HEK293 (cell line): ENCODE measurements around the gene ATE1.
A peak's percentile ranks its signal among the peaks of the same experiment; 100 is the strongest.

ENCODE experiments used
- CTCF ChIA-PET: fragments of 350-600 bp; formaldehyde crosslinking; extraction: SDS; loops from one replicate; lab custom pipeline; 2021; ENCODE audit warnings: antibody characterized with exemption; lab: Yijun Ruan, JAX
- POLR2A ChIA-PET: fragments of 300-600 bp; formaldehyde crosslinking; extraction: SDS; loops from one replicate; lab custom pipeline; 2020; ENCODE audit warnings: antibody characterized with exemption, inconsistent platforms; lab: Yijun Ruan, JAX
- H3K27ac ChIP-seq: fragments of 200-500 bp; sonication (Bioruptor generic); 2 replicates; pipeline ENCODE4 v1.5.1; 2014; ENCODE audit warnings: low read depth, low read length, control low read depth, inconsistent platforms; ENCODE audit errors: extremely low read depth
- H3K36me3 ChIP-seq, 2 experiments: fragments of 200-500 bp in 1 of 2; sonication (Bioruptor generic) in 1 of 2; 1 replicate in 1 of 2; 2 replicates in 1 of 2; pipeline ENCODE4 v1.5.1; 2014 to 2017; ENCODE audit warnings: inconsistent platforms in 2 of 2, low read length in 2 of 2; ENCODE audit not compliant: control insufficient read depth in 2 of 2, insufficient read depth in 1 of 2
- H3K4me1 ChIP-seq: fragments of 200-500 bp; sonication (Bioruptor generic); 2 replicates; pipeline ENCODE4 v1.5.1; 2014; ENCODE audit warnings: mild to moderate bottlenecking, low read length, inconsistent platforms; ENCODE audit not compliant: control insufficient read depth, insufficient read depth
- H3K4me3 ChIP-seq: 2 replicates; pipeline ENCODE4 v1.5.1; 2011; ENCODE audit warnings: low read depth, mild to moderate bottlenecking, control low read depth, low read length, moderate library complexity
- H3K9me3 ChIP-seq: fragments of 200-500 bp; sonication (Bioruptor generic); 2 replicates; pipeline ENCODE4 v1.5.1; 2014; ENCODE audit warnings: low read depth, low read length, inconsistent platforms; ENCODE audit not compliant: control insufficient read depth, insufficient read depth
- GLIS2 ChIP-seq: fragments of 450-650 bp; formaldehyde crosslinking; IDR thresholded peaks from 2 replicates; pipeline ENCODE4 v1.5.1; 2016; ENCODE audit warnings: missing biosample characterization, missing genetic modification characterization
- MYNN ChIP-seq: fragments of 450-650 bp; formaldehyde crosslinking; IDR thresholded peaks from 2 replicates; pipeline ENCODE4 v1.5.1; 2016; ENCODE audit warnings: missing biosample characterization, missing genetic modification characterization, borderline replicate concordance
- PRDM1 ChIP-seq: fragments of 450-650 bp; formaldehyde crosslinking; IDR thresholded peaks from 2 replicates; pipeline ENCODE4; 2016; ENCODE audit warnings: missing biosample characterization, missing genetic modification characterization
- RBAK ChIP-seq: fragments of 450-650 bp; formaldehyde crosslinking; IDR thresholded peaks from 2 replicates; pipeline ENCODE4 v1.5.1; 2016; ENCODE audit warnings: missing biosample characterization, missing genetic modification characterization
- ZNF10 ChIP-seq: fragments of 450-650 bp; formaldehyde crosslinking; IDR thresholded peaks from 2 replicates; pipeline ENCODE4 v1.5.1; 2017; ENCODE audit warnings: missing biosample characterization, missing genetic modification characterization
- ZNF18 ChIP-seq: fragments of 450-650 bp; formaldehyde crosslinking; IDR thresholded peaks from 2 replicates; pipeline ENCODE4 v1.5.1; 2016; ENCODE audit warnings: missing biosample characterization, missing genetic modification characterization
- ZNF239 ChIP-seq: fragments of 450-650 bp; formaldehyde crosslinking; IDR thresholded peaks from 2 replicates; pipeline ENCODE4 v1.5.1; 2016; ENCODE audit warnings: missing biosample characterization, missing genetic modification characterization
- ZNF280C ChIP-seq: fragments of 450-650 bp; formaldehyde crosslinking; IDR thresholded peaks from 2 replicates; pipeline ENCODE4 v1.5.1; 2016; ENCODE audit warnings: missing biosample characterization, missing genetic modification characterization
- ZNF404 ChIP-seq: fragments of 450-650 bp; formaldehyde crosslinking; IDR thresholded peaks from 2 replicates; pipeline ENCODE4 v1.5.1; 2017; ENCODE audit warnings: missing biosample characterization, missing genetic modification characterization
- ZNF529 ChIP-seq: fragments of 450-650 bp; formaldehyde crosslinking; IDR thresholded peaks from 2 replicates; pipeline ENCODE4 v1.5.1; 2017; ENCODE audit warnings: missing genetic modification characterization, missing biosample characterization; ENCODE audit not compliant: insufficient replicate concordance
- ZNF596 ChIP-seq: fragments of 450-650 bp; IDR thresholded peaks from 2 replicates; pipeline ENCODE4 v1.5.0; 2018; ENCODE audit warnings: missing biosample characterization, mild to moderate bottlenecking, missing genetic modification characterization, moderate library complexity
- ZNF621 ChIP-seq: fragments of 450-650 bp; formaldehyde crosslinking; IDR thresholded peaks from 2 replicates; pipeline ENCODE4 v1.5.1; 2017; ENCODE audit warnings: missing biosample characterization, missing genetic modification characterization
- ZNF677 ChIP-seq: fragments of 450-650 bp; IDR thresholded peaks from 2 replicates; pipeline ENCODE4 v1.5.0; 2018; ENCODE audit warnings: missing biosample characterization, mild to moderate bottlenecking, missing genetic modification characterization, moderate library complexity
- ZSCAN5A ChIP-seq: fragments of 450-650 bp; formaldehyde crosslinking; IDR thresholded peaks from 2 replicates; pipeline ENCODE4 v1.5.1; 2016; ENCODE audit warnings: missing biosample characterization, missing genetic modification characterization
- TF ChIP-seq, protein P1 (sequence below): fragments of 450-650 bp; formaldehyde crosslinking; IDR thresholded peaks from 2 replicates; pipeline ENCODE4 v1.5.1; 2017; ENCODE audit warnings: missing biosample characterization, missing genetic modification characterization
- TF ChIP-seq, protein P2 (sequence below): fragments of 450-650 bp; formaldehyde crosslinking; IDR thresholded peaks from 2 replicates; pipeline ENCODE4 v1.5.1; 2017; ENCODE audit warnings: missing biosample characterization, missing genetic modification characterization
- TF ChIP-seq, protein P3 (sequence below): fragments of 450-650 bp; IDR thresholded peaks from 2 replicates; pipeline ENCODE4 v1.5.1; 2018; ENCODE audit warnings: missing biosample characterization, mild to moderate bottlenecking, missing genetic modification characterization
- TF ChIP-seq, protein P4 (sequence below): fragments of 450-650 bp; formaldehyde crosslinking; IDR thresholded peaks from 2 replicates; pipeline ENCODE4 v1.5.1; 2016; ENCODE audit warnings: missing biosample characterization, missing genetic modification characterization

Gene ATE1

DNA sequence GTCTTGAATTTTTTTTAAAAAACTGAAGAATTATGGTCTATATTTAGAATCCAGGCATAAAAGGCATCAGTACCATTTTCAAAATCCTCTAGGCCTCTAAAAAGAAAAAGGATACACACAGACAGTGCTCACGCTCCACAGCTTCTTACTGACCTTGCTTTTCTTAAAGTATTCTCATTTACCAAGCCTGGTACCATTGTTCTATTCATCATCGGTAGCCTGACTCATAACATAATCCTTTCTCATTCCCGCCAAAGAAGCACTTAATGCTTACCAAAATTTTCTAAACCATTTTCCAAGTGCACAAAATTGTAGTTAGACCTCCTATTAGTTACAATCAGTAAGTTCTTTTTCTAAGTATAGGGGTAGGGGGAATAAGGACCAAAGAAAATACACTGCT, 54.6 kb downstream of the ATE1 start (continued):
- TF ChIP-seq, protein P1, sequence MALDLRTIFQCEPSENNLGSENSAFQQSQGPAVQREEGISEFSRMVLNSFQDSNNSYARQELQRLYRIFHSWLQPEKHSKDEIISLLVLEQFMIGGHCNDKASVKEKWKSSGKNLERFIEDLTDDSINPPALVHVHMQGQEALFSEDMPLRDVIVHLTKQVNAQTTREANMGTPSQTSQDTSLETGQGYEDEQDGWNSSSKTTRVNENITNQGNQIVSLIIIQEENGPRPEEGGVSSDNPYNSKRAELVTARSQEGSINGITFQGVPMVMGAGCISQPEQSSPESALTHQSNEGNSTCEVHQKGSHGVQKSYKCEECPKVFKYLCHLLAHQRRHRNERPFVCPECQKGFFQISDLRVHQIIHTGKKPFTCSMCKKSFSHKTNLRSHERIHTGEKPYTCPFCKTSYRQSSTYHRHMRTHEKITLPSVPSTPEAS (tag by site-specific recombination): no peak
- no peak for TF ChIP-seq ZNF596 (tag by site-specific recombination)
- no peak for TF ChIP-seq ZNF404 (tag by site-specific recombination)
- no peak for TF ChIP-seq ZNF677 (tag by site-specific recombination)

- Histone ChIP-seq H3K9me3 (no peaks in the 10 kb centered on the region), H3K4me3 (no peak overlapping the region), H3K27ac (no peak overlapping the region), H3K4me1 (peaks cover 8% of the 10 kb centered on the region), H3K36me3 (peaks cover 8 to 10% of the 10 kb centered on the region in 2 experiments; a peak in 2 of 3 replicates)
- ChIA-PET POLR2A (no interaction called here), CTCF (interaction anchor here (1.3 kb wide), 1 partner anchor 12 kb away, joined by 3 read pairs; no protein-coding TSS in a partner anchor)
- TF ChIP-seq PRDM1 (tag by site-specific recombination): peak; percentile 91
- no peak for TF ChIP-seq ZNF529 (tag by site-specific recombination)
These were observed 57.4 kb downstream of the ATE1 start for GRCh38 chr10:121870413-121870812.

DNA sequence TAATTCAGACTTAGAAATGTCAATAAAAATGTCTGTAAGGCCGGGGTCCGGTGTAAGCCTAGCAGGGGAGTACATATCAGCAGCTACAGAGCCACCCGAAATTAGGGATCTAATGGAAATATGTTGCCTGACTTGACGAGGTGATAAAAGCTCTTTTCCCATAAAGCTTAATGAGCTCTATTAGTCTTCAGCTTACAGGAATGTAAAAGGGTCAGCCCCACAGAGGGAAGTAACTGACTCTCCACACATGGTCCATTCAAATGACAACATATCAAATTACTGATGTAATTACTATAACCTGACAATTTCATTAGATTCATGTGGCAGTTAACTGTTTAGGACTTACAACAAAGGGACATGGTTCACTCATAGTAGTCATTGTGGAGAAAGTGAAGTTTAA, 62.3 kb downstream of the ATE1 start:
- Histone ChIP-seq H3K4me3 (no peak overlapping the region), H3K9me3 (no peaks in the 10 kb centered on the region), H3K36me3 (peaks cover 3 to 10% of the 10 kb centered on the region in 2 experiments; a peak in 2 of 3 replicates), H3K4me1 (peaks cover 8% of the 10 kb centered on the region), H3K27ac (no peak overlapping the region)
- ChIA-PET CTCF (interaction anchor here (1.2 to 1.9 kb wide), 3 partner anchors 22 to 42 kb away, joined by 3 to 14 read pairs (median 7); no protein-coding TSS in a partner anchor), POLR2A (no interaction called here)
- TF ChIP-seq RBAK: no peak
- no peak for TF ChIP-seq ZNF280C (tag by site-specific recombination)
- TF ChIP-seq MYNN (tag by site-specific recombination): 0 out of 2 replicates have a peak, but pooled peaks have one; percentile 36
- no peak for TF ChIP-seq ZSCAN5A (tag by site-specific recombination)
- TF ChIP-seq ZNF239 (tag by site-specific recombination): no peak
- peak; percentile 85; the same call in 1 of the 2 replicates for TF ChIP-seq ZNF18 (tag by site-specific recombination)
- peak; percentile 57; the same call in 1 of the 2 replicates for TF ChIP-seq GLIS2 (tag by site-specific recombination)
- peak; percentile 69; the same call in 1 of the 2 replicates for TF ChIP-seq ZNF10 (tag by site-specific recombination)
- TF ChIP-seq, protein P2, sequence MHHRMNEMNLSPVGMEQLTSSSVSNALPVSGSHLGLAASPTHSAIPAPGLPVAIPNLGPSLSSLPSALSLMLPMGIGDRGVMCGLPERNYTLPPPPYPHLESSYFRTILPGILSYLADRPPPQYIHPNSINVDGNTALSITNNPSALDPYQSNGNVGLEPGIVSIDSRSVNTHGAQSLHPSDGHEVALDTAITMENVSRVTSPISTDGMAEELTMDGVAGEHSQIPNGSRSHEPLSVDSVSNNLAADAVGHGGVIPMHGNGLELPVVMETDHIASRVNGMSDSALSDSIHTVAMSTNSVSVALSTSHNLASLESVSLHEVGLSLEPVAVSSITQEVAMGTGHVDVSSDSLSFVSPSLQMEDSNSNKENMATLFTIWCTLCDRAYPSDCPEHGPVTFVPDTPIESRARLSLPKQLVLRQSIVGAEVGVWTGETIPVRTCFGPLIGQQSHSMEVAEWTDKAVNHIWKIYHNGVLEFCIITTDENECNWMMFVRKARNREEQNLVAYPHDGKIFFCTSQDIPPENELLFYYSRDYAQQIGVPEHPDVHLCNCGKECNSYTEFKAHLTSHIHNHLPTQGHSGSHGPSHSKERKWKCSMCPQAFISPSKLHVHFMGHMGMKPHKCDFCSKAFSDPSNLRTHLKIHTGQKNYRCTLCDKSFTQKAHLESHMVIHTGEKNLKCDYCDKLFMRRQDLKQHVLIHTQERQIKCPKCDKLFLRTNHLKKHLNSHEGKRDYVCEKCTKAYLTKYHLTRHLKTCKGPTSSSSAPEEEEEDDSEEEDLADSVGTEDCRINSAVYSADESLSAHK (tag by site-specific recombination): peak; percentile 97
- no peak for TF ChIP-seq ZNF621
- TF ChIP-seq, protein P3, sequence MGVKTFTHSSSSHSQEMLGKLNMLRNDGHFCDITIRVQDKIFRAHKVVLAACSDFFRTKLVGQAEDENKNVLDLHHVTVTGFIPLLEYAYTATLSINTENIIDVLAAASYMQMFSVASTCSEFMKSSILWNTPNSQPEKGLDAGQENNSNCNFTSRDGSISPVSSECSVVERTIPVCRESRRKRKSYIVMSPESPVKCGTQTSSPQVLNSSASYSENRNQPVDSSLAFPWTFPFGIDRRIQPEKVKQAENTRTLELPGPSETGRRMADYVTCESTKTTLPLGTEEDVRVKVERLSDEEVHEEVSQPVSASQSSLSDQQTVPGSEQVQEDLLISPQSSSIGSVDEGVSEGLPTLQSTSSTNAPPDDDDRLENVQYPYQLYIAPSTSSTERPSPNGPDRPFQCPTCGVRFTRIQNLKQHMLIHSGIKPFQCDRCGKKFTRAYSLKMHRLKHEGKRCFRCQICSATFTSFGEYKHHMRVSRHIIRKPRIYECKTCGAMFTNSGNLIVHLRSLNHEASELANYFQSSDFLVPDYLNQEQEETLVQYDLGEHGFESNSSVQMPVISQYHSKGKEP (tag by site-specific recombination): peak; percentile 90
- TF ChIP-seq, protein P4, sequence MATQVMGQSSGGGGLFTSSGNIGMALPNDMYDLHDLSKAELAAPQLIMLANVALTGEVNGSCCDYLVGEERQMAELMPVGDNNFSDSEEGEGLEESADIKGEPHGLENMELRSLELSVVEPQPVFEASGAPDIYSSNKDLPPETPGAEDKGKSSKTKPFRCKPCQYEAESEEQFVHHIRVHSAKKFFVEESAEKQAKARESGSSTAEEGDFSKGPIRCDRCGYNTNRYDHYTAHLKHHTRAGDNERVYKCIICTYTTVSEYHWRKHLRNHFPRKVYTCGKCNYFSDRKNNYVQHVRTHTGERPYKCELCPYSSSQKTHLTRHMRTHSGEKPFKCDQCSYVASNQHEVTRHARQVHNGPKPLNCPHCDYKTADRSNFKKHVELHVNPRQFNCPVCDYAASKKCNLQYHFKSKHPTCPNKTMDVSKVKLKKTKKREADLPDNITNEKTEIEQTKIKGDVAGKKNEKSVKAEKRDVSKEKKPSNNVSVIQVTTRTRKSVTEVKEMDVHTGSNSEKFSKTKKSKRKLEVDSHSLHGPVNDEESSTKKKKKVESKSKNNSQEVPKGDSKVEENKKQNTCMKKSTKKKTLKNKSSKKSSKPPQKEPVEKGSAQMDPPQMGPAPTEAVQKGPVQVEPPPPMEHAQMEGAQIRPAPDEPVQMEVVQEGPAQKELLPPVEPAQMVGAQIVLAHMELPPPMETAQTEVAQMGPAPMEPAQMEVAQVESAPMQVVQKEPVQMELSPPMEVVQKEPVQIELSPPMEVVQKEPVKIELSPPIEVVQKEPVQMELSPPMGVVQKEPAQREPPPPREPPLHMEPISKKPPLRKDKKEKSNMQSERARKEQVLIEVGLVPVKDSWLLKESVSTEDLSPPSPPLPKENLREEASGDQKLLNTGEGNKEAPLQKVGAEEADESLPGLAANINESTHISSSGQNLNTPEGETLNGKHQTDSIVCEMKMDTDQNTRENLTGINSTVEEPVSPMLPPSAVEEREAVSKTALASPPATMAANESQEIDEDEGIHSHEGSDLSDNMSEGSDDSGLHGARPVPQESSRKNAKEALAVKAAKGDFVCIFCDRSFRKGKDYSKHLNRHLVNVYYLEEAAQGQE: no peak
